Measurements from ENCODE around the gene PDE4B.
"Not testable (repeated sequence)": the region's sequence is repeated elsewhere in the genome, so short reads cannot be mapped to it uniquely, and the experiment has no call there.

The PDE4B gene

DNA sequence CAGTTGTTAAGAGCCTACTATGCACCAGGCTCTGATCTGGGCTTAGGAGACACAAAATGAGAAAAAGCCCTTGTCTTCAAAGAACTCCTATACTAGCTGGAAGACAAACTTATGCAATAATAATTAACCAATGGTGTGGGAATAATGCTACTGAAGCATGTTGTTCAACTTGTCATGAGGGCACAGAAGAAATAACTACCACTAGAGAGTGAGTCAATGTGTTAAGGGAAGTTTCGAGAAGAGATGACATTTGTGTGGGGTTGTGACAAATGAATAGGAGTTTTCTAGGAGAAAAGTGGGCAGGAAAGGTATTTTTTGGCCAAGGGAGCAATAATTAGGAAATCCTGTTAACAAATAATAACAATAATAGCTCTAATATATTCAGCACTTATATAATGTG, 205.0 kb downstream of the PDE4B start:
- DNase-seq, result no peak

GRCh38 chr1:65998763-65999583, 206.3 kb downstream of the PDE4B start:
- DNase-seq, result peak; percentile 59

- DNase-seq, result no peak
Measured at GRCh38 chr1:66000033-66000637, 207.4 kb downstream of the PDE4B start.

DNA sequence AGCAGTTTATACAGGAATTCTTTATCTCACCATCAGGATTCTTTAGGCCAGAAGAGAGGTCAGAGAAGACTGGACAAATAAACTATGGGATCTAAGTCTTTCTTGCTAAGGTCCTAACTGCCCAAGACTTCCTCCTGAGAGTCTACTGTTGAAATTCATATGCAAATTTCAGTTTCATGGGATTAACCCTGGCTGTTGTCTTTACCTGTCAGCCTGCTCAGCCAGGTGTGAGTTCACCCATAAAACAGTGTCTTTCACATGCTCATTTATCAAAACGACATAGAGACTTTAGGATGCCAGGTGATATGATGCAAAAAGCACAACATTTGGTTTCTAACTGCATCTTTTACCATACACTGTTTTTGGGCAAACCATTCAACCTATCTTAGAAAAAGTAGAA, 211.0 kb downstream of the PDE4B start:
- no peak for DNase-seq

DNA sequence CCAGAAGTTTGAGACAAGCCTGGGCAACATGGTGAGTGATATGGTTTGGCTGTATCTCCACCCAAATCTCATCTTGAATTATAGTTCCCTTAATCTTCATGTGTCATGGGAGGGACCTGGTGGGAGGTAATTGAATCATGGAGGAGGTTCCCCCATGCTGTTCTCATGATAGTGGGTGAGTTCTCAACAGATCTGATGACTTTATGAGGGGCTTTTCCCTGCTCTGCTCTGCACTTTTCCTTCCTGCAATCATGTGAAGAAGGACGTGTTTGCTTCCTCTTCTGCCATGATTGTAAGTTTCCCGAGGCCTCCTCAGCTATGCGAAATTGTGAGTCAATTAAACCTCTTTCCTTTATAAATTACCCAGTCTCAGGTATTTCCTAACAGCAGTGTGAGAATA, 213.8 kb downstream of the PDE4B start:
- DNase-seq, result not testable (repeated sequence)

DNA sequence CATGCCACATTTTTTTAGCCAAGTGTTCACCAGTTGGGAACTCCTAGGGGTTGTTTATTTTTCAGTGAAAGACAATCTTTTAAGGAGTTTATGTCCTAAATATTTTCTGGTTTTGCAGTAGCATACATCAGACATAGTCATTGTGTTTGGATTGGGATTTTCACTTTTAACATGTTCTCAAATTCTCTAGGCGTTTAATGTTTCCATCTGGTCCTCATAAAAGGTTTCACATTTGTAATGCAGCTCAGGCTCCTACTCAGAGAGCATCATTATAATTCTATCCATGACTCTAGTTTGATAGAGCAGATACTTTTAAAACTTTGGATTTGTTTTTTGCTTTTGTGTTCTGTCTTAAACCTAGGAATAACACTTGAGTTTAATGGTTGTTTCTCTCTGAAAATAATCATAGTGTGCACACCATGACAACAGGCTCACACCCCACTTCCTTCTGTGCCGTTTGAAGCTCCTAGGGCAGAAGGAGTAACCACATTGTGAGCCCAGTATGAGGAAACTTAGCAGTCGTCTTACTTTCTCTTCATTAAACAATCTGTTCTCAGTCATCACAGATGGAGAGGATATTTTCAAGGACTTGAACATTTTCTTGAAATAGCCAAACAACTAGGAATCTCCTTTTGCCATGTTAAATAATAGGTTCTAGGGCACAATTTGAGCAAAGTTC, 219.6 kb downstream of the PDE4B start:
- no peak for DNase-seq

- DNase-seq, result no peak
Measured at GRCh38 chr1:66013371-66013770, 220.7 kb downstream of the PDE4B start.

GRCh38 chr1:66022904-66023620, 230.4 kb downstream of the PDE4B start:
- no peak for DNase-seq

DNA sequence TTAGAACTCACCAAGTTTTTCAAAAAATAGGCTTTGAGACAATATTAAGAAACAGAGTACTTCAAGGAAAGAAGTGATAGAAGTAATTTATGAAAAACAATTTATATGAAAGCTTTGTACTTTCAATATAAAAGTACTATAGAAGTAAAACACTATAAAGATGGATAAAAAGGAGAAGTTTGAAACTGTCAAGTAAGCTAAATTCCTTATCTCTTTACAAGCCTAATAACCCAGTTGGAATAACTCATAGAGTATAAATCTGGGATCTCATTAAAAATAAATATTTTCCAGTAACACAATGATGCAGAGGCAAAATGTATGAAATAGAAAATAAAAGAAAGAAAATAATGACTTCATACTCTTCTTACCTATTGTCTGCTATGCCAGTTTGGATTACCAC, 232.5 kb downstream of the PDE4B start:
- DNase-seq, result no peak

GRCh38 chr1:66028035-66028434, 235.3 kb downstream of the PDE4B start:
- DNase-seq, result no peak

- DNase-seq, result no peak
Measured at GRCh38 chr1:66033781-66034180, 241.1 kb downstream of the PDE4B start.

DNA sequence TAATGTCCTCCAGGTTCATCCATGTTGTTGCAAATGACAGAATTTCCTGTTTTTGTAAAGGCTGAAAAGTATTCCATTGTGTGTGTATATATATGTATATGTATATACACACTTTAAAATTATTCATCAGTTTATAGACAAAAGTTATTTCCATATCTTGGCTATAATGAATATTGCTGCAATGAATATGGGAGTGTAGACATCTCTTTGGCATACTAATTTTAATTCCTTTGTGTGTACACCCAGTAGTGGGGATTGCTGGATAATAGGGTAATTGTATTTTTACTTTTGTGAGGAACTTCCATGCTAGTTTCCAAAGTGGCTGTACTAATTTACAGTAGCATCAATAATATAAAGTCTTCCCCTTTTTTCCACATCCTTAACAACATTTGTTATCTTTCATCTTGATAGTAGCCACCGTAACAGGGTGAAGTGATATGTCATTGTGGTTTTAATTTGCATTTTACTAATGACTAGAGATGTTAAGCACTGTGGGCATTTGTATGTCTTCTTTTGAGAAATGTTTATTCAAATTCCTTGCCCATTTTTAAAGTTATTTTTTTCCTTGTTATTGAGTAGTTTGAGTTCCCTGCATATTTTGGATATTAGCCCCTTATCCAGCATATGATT, 243.0 kb downstream of the PDE4B start:
- DNase-seq, result no peak

DNA sequence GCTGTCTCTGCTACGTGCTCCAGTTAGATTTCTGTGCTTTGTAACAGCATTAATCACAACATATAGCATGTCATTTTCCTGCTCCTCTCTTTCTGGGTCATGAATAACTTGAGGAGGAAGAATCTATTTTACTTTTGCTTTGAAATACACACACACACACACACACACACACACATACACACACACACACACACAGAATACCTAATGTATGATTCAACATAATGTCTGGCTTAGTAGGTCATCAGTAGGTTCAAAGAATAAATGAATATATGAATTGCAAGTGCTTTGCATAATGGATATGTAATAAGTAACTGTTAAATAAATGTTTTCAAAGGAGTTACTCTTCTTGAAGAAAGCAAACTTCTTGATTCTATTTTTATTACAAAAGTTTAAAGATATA, 249.0 kb downstream of the PDE4B start:
- no peak for DNase-seq

- no peak for DNase-seq
Measured at GRCh38 chr1:66043186-66043585, 250.5 kb downstream of the PDE4B start.

DNA sequence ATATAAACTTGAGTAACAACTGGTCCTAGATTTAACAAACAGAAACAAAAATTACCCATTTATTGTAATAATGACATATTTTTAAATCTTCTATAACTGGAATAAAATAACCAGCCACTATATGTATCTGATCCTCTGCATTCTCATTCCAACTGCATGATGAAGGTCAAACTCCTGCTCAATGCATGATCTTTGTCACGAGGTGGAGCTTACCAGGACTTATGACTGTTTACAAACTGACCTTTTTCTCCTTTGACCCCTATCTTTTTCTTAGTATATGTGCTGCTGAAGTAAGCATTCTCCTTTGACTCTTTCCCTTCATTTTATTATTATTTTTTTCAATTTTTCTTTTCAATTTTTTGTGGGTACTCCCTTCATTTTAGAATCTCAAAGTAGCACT, 252.2 kb downstream of the PDE4B start:
- no peak for DNase-seq

DNA sequence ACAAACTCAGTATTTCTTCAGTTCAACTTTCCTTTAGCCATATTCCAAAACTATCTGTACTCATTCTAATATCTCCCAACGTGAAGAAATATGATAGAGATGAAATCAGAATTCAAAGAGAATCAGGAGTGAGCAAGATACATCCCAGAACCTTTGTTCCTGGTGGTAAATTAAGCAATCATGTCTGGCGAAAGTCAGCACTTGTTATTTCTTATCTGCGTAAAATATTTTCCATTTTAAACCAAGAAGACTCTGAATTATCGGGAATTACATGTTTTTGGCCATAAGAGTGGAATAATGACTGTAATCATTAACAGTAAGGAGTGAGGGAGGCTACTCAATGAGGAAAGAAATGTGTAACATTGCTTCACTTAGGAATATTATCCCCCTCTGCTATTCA, 253.7 kb downstream of the PDE4B start:
- DNase-seq, result no peak

GRCh38 chr1:66048011-66048410, 255.3 kb downstream of the PDE4B start:
- no peak for DNase-seq

DNA sequence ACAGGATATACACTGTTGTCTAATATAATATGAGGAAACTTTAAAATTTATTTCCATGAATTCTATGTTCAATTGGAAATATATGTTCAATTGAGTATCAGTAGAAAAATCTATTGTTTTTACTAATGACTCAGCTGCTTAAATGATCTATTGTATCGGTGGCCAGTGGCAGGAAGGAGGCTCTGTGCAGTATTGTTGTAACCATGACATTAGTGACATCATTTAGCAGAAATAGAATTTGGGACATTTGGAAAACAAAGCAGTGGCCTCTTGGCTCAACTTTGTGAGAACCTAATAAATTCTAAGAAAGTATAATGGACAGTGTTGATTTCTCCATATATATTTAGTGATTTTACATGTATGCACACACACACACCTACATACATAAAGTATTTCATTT, 257.4 kb downstream of the PDE4B start:
- no peak for DNase-seq

DNA sequence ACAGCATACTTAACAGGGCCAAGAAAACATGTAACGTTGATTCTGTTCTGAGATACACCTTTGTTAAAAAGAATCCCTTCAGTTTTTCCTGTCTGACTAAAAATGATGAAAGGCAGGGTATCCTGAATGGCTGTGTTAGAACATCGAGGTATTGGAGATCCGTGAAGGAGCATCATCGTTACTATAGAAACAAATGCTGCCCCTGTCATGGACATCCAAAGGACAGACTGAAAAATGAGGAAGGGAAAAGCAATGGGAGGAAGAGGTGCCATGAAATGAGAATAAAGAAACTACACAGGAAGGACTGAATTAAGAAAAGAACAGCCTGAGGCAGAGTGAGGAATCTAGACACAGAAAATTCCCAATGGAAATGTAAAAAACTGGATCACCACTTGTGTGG, 257.9 kb downstream of the PDE4B start:
- DNase-seq, result no peak

DNA sequence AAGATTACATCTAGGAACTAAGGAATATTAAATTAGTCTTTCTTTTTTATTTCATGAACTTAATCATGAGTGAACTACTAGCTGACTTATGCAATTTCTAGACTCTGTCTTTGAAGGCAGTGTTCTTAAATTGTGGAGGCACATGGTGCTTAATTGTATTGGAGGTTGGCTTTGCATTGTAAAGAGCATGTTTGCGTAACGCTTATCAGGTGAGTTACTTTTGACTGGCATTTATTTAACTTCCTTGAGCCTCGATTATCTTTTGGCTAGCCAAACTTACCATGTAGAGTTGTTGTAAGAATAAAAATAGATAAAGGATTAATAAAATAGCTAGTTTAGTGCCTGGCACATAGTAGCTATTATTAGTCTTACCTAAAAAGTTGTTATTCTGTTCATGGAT, 262.4 kb downstream of the PDE4B start:
- DNase-seq, result no peak

DNA sequence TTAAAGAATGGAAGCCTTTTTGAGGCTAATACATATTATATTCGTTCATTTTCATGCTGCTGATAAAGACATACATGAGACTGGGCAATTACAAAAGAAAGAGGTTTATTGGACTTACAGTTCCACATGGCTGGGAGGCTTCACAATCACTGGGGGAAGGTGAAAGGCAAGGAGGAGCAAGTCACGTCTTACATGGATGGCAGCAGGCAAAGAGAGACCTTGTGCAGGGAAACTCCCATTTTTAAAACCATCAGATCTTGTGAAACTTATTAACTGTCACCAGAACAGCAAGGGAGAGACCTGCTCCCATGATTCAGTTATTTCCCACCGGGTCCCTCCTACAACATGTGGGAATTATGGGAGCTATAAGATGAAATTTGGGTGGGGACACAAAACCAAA, 264.8 kb downstream of the PDE4B start:
- not testable (repeated sequence) for DNase-seq

DNA sequence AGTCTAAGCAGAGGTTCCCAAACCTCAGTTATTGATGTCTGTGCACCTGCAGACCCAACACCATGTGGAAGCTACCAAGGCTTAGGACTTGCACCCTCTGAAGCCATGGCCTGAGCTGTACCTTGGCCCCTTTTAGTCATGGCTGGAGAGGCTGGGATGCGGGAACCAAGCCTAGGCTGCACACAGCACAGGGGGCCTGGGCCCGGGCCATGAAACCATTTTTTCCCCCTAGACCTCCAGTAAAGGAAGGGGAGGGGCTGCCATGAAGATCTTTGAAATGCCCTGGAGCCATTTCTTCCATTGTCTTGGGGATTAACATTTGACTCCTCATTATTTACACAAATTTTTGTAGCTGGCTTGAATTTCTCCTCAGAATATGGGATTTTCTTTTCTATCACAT, 265.9 kb downstream of the PDE4B start:
- no peak for DNase-seq

DNA sequence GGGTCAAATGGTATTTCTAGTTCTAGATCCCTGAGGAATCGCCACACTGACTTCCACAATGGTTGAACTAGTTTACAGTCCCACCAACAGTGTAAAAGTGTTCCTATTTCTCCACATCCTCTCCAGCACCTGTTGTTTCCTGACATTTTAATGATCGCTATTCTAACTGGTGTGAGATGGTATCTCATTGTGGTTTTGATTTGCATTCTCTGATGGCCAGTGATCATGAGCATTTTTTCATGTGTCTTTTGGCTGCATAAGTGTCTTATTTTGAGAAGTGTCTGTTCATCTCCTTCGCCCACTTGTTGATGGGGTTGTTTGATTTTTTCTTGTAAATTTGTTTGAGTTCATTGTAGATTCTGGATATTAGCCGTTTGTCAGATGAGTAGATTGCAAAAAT, 274.5 kb downstream of the PDE4B start:
- not testable (repeated sequence) for DNase-seq

All from islet precursor cell (in vitro differentiated cells).